H54 (cell line): Measurements from ENCODE around the gene PPIF.

Experiments
- DNase-seq: peaks from one replicate; pipeline ENCODE4 v3.0.0; 2011; ENCODE audit warnings: low spot score, mixed read lengths; ENCODE audit not compliant: insufficient read length
- FAIRE-seq: peaks from 3 replicates; lab custom pipeline; 2011; peaks lifted over from hg19 to GRCh38; lab: Jason Lieb, UNC
- POLR2A ChIP-seq: IDR thresholded peaks from 2 replicates; pipeline ENCODE4 v1.6.1; 2011; ENCODE audit warnings: low read depth, mild to moderate bottlenecking, low read length

PPIF gene

GRCh38 chr10:79383974-79384606, 36.8 kb downstream of the PPIF start:
- no peak for TF ChIP-seq POLR2A
- FAIRE-seq (no peak), DNase-seq (no peak)

GRCh38 chr10:79384773-79385391, 37.6 kb downstream of the PPIF start:
- DNase-seq = no peak
- TF ChIP-seq POLR2A = no peak
- no peak for FAIRE-seq

- no peak for DNase-seq
- TF ChIP-seq POLR2A = no peak
- FAIRE-seq = no peak
Measured at GRCh38 chr10:79385392-79385795, 38.1 kb downstream of the PPIF start.

- no peak for TF ChIP-seq POLR2A
- DNase-seq (no peak), FAIRE-seq (no peak)
Measured at GRCh38 chr10:79385804-79386531, 38.7 kb downstream of the PPIF start.

GRCh38 chr10:79386637-79387465, 39.6 kb downstream of the PPIF start:
- no peak for TF ChIP-seq POLR2A
- DNase-seq = no peak
- no peak for FAIRE-seq

- TF ChIP-seq POLR2A = no peak
- DNase-seq (no peak), FAIRE-seq (no peak)
Measured at GRCh38 chr10:79387466-79387973, 40.3 kb downstream of the PPIF start.

- FAIRE-seq = no peak
- no peak for TF ChIP-seq POLR2A
- no peak for DNase-seq
Measured at GRCh38 chr10:79387974-79388850, 40.9 kb downstream of the PPIF start.

- no peak for DNase-seq
- no peak for FAIRE-seq
- no peak for TF ChIP-seq POLR2A
Measured at GRCh38 chr10:79390057-79390456, 42.8 kb downstream of the PPIF start.

- no peak for TF ChIP-seq POLR2A
- DNase-seq (no peak), FAIRE-seq (no peak)
Measured at GRCh38 chr10:79390551-79391229, 43.4 kb downstream of the PPIF start.

GRCh38 chr10:79391231-79392019, 44.2 kb downstream of the PPIF start:
- no peak for FAIRE-seq
- no peak for TF ChIP-seq POLR2A
- no peak for DNase-seq

GRCh38 chr10:79392020-79392398, 44.7 kb downstream of the PPIF start:
- no peak for TF ChIP-seq POLR2A
- DNase-seq (no peak), FAIRE-seq (no peak)
